NCI-H526 treated with DMSO at 0.1 percent for 48 hours (cell line): Measurements from ENCODE around the gene WAC.
"Not testable (repeated sequence)": the region's sequence is repeated elsewhere in the genome, so short reads cannot be mapped to it uniquely, and the experiment has no call there.

Experiments used
- DNase-seq: peaks from one replicate; lab custom pipeline; 2025; lab: John Stamatoyannopoulos, UW

Gene WAC

GRCh38 chr10:28564905-28565304, 32.0 kb downstream of the WAC start:
- DNase-seq: peak; percentile 36

- no peak for DNase-seq
Observed at GRCh38 chr10:28566458-28567015, 33.6 kb downstream of the WAC start.

GRCh38 chr10:28569506-28570159, 36.7 kb downstream of the WAC start:
- no peak for DNase-seq

- DNase-seq: no peak
Observed at GRCh38 chr10:28570598-28570997, 37.7 kb downstream of the WAC start.

- no peak for DNase-seq
Observed at GRCh38 chr10:28571265-28571664, 38.3 kb downstream of the WAC start.

DNA sequence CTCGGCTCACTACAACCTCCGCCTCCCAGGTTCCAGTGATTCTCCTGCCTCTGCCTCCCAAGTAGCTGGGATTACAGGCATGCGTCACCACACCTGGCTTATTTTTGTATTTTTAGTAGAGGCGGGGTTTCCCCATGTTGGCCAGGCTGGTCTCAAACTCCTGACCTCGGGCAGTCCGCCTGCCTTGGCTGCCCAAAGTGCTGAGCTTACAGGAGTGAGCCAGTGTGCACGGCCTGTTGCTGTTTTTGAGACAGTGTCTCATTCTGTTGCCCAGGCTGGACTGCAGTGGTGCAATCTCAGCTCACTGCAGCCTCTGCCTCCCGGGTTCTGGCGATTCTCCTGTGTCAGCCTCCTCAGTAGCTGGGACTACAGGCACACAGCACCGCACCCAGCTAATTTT, 41.3 kb downstream of the WAC start:
- not testable (repeated sequence) for DNase-seq

- DNase-seq: no peak
Observed at GRCh38 chr10:28575852-28576251, 42.9 kb downstream of the WAC start.

DNA sequence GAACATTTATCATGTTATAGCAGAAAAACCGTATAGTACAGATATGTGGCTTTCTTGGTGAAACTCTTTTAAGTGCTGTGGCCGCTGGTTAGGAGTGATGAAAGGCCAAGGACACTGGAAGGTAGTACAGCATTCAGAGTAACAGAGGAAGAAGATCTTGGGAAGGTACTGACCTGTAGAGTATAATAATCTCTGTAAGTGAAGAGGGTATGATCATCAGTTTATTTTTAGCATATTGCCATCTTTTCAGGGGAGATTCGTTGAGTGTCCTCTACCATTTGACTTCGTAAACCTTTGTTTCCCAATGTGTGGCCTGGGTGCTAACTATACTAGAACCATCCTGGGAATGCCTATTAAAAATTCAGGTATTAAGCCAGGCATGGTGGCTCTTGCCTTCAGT, 44.6 kb downstream of the WAC start:
- DNase-seq: no peak

DNA sequence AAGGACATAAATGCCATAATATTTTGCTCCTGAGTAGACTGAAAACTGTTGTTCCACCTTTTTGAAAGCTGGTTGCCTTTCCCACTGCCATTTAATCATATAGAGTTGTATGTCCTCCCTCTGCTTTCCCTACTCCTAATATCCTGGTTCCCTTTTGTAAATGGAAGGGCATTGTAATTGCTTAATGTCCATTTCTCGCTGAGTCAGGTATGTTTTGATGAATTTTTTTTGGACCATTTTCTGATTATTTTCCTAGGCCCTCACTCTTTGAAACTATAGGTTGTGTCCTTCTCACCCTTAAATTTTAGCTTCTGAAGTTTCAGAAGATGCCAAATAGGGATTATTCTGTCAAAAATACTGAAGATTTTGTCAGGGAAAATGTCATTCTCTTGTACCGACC, 45.5 kb downstream of the WAC start:
- DNase-seq: no peak

GRCh38 chr10:28580825-28581224, 47.9 kb downstream of the WAC start:
- DNase-seq: no peak

DNA sequence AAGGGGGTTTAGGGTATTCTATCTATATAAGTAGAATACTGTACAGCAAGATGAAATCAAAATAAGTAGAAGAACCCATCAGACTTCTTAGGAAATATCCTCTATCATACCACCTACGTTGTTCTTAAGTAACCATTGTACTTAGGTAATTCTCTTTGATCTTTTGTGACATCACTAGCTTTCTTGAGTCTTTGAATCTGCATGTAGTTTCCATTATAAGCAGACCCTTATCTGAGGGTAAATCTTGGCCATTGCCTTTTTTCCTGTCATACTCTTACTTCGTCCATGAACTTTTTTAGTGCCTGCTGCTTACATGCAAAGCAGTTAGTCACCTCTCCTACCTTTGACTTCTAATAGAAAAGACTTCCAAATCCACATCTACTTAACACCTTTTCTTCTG, 49.0 kb downstream of the WAC start:
- DNase-seq: no peak

GRCh38 chr10:28585076-28585475, 52.2 kb downstream of the WAC start:
- DNase-seq: no peak

DNA sequence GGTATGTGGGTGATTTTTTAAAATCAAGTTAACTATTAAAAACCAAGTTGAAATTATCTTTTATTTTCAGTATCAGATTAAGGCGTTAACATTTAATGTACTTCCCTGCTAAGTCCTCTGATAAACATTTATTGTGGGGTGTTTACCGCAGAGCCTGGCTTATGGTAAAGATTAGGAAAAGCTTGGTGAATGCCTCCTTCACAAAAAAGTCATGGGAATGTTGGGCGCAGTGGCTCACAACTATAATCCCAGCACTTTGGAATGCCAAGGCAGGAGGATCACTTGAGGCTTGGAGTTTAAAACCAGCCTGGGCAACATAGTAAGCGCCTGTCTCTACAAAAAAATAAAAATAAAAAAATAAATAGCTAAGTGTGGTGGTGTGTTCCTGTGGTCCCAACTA, 53.3 kb downstream of the WAC start:
- DNase-seq: no peak

- DNase-seq: no peak
Observed at GRCh38 chr10:28587270-28587969, 54.5 kb downstream of the WAC start.

- no peak for DNase-seq
Observed at GRCh38 chr10:28587970-28588290, 55.0 kb downstream of the WAC start.

DNA sequence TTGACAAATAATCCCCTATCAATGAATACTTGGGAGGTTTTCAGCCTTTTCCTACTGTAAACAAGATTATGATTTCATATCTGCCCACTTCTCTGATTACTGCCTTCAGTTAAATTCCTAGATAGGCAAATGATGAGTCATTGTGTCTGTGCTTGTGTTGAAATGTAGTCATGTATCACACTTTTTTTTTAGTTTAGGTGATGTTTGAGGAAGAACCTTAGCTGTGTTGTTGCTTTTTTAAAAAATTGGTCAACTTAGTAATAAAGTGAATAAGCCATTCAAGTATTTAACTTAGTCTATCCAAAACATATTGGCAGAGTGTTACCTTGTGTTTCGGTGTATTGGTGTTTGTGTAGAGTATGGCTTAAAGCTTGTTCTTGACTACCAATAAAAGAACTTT, 60.0 kb downstream of the WAC start:
- no peak for DNase-seq

DNA sequence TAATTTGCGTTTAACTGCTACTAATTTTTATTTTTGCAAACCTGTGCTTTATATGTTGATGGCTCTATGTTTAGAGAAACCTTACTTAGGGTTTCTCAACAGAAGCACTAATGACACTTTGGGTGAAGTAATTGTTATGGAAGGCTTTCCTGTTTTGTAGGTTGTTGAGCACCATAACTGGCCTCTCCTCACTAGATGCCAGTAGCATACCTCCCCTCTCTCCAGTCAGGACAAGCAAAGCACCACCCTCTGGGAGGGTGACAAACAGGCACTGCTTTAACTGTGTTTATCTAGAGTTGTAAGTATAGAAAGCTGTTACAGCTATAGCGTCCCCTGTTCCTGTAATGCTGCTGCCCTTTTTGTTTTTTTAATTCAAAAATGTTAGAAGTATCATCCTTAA, 60.9 kb downstream of the WAC start:
- DNase-seq: no peak

DNA sequence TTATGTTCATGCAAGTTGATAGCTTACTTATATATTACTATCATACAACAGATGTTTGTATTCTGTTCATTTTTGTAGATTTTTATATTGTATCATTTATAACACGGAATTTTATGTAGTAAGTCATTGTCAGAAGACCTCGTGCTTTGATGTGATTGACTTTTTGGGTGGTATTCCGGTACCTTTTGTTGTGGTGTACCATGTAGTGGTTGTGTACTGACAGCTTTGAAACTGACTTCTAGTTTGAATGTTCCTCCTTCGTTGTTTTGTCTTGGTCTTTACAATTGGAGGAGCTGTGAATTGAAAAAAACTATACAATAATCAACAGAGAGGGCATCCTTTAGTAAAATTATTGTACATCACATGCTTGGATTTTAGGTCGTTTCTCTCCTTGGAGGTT, 61.5 kb downstream of the WAC start:
- no peak for DNase-seq

DNA sequence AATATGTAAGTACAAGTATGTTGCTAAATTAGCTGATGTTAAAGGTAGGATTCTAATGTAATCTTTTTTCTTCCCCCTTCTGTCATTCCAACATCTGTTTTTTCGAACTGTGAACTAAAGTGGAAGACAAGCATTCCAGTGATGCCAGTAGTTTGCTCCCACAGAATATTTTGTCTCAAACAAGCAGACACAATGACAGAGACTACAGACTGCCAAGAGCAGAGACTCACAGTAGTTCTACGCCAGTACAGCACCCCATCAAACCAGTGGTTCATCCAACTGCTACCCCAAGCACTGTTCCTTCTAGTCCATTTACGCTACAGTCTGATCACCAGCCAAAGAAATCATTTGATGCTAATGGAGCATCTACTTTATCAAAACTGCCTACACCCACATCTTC, 62.7 kb downstream of the WAC start:
- no peak for DNase-seq

DNA sequence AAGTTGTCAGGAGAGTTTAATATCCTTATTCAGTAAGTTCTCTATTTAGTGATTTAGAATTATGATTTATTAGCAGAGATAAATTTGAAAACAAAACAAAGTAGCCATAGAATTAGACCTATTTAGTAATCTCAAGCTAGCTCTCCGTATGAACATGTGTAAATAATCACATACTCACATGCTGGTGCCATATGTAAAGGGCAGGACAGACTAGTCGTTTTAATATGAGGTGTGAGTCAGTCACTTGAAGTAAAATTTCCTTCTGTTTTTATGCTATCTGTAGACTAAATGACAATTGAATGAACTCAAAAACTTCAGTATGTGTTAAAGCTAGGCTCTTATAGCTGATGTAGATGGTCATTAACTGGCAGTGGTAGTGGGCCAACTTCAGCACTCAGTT, 67.1 kb downstream of the WAC start:
- DNase-seq: no peak

DNA sequence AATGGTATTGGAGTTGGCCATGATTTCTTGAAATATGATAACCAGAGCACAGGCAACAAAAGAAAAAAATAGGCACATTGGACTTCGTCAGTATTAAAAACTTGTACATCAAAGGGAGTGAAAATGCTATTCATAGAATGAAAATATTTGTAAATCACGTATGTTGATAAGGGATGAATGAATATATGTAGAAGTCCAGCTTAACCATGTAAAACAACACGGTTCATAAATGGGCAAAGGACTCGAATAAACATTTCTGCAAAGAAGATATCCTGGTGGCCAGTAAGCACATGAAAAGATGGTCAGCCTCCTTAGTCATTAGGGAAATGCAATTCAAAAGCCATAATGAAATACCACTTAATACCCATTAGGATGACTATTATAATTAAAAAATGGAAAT, 68.1 kb downstream of the WAC start:
- DNase-seq: no peak

DNA sequence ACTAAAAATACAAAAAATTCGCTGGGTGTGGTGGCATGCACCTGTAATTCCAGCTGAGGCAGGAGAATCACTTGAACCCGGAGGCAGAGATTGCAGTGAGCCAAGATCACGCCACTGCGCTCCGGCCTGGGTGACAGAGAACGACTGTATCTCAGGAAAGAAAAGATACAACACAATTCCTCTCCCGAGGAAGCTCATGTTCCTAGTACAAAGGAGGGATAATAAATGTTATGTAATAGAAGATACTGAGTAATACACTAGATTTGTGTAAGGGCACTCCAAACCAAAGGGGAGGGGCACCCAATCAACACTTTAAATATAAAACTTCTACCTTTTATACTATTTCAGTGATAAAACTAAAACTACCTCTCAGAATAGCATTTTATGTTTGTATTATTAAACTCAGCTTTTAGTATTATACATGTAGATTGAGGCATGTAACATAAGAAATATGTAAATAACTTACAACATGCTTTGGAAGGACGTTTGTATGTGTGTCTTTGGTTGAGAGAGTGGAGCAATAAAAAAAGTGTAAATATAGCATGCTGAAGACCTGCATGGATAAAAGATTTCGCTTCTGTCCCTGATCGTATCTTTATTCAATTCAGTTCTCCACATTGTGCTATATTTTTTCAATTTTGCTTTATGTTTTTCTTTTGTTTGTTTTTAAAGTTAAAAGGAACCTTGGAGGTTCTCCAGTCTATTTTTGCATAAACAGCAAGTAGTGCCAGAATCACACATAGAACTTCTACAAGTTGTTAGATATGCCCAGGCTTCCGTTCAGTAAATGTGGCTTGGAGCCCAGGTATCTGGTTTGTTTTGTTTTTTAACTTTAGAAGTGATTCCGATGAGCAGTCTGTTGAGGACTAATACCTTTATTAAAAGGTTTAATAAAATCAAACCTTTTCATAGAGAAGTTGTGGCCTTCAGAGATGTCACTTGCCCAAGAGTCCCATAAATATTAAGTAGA, 71.9 kb downstream of the WAC start:
- no peak for DNase-seq

- DNase-seq: no peak
Observed at GRCh38 chr10:28606568-28606967, 73.7 kb downstream of the WAC start.
